GM19372 (cell line): ENCODE results near the gene TRMT1.

Experiments
- ATAC-seq: cut with Tn5 transposase; IDR thresholded peaks from one replicate; pipeline ENCODE4 v1.9.1; 2021; ENCODE audit warnings: mild to moderate bottlenecking, low read depth, moderate library complexity; ENCODE audit not compliant: unreplicated experiment

TRMT1 gene

GRCh38 chr19:13074378-13074777 lies 42.2 kb downstream of the TRMT1 start:
- ATAC-seq: no peak

- no peak for ATAC-seq
Measured at GRCh38 chr19:13073263-13073662, 43.3 kb downstream of the TRMT1 start.

GRCh38 chr19:13072188-13072908 lies 44.2 kb downstream of the TRMT1 start:
- no peak for ATAC-seq

- ATAC-seq: no peak
Measured at GRCh38 chr19:13071444-13072187, 44.9 kb downstream of the TRMT1 start.

- ATAC-seq: no peak
Measured at GRCh38 chr19:13070425-13071140, 46.0 kb downstream of the TRMT1 start.

- ATAC-seq: no peak
Measured at GRCh38 chr19:13069415-13070359, 46.9 kb downstream of the TRMT1 start.

GRCh38 chr19:13068085-13068846 lies 48.3 kb downstream of the TRMT1 start:
- ATAC-seq: no peak

GRCh38 chr19:13066933-13067807 lies 49.4 kb downstream of the TRMT1 start:
- no peak for ATAC-seq

GRCh38 chr19:13066226-13066625 lies 50.3 kb downstream of the TRMT1 start:
- no peak for ATAC-seq

GRCh38 chr19:13064092-13064489 lies 52.4 kb downstream of the TRMT1 start:
- ATAC-seq: no peak

GRCh38 chr19:13063461-13064091 lies 53.0 kb downstream of the TRMT1 start:
- ATAC-seq: no peak

GRCh38 chr19:13062317-13062716 lies 54.2 kb downstream of the TRMT1 start:
- ATAC-seq: no peak

- no peak for ATAC-seq
Measured at GRCh38 chr19:13060964-13061927, 55.3 kb downstream of the TRMT1 start.

- no peak for ATAC-seq
Measured at GRCh38 chr19:13060233-13060963, 56.1 kb downstream of the TRMT1 start.

GRCh38 chr19:13058951-13059660 lies 57.4 kb downstream of the TRMT1 start:
- no peak for ATAC-seq

- no peak for ATAC-seq
Measured at GRCh38 chr19:13057744-13058143, 58.8 kb downstream of the TRMT1 start.
